ENCODE measurements around the gene BCR. TPM values are rescaled to one million over a fixed set of nuclear protein-coding genes. Genes with fewer than 3 reads are reported as not detected.

The BCR gene
- total RNA-seq, 1 donor from 2014 or later: 30.0 TPM

DNA sequence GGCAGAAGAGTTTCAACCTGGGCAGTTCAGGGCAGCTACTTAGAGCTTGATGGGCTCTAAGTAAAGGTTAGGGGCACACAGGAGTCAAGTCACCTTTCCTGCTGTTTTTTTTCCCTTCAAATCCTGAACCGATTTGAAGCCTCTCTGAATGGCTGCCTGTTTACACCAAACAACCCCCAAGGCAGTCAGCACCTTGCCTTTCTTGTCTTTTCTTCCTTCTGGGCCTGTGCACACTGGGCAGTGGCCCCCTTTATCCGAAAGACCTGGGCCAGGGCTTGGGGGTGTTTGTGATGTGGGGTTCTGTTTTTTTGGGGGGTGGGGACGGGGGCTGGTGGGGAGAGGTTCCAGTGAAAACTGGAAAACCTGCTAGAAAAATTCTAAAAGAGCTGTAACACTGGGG lies 42.8 kb upstream of the BCR start:
- peaks cover 4% of the 10 kb centered on the region for H3K27me3 Mint-ChIP-seq (ENCODE audit: low read depth)
- H3K4me1 Mint-ChIP-seq (ENCODE audit: low read depth): peaks cover 18% of the 10 kb centered on the region
- H3K9me3 Mint-ChIP-seq (ENCODE audit: low read depth): no peaks in the 10 kb centered on the region
- no peak overlapping the region for H3K4me3 Mint-ChIP-seq (ENCODE audit: unreplicated experiment)
- H3K36me3 Mint-ChIP-seq (ENCODE audit: low read depth): no peaks in the 10 kb centered on the region
- DNase-seq (ENCODE audit: low spot score): no peak
- TF ChIP-seq, protein P1, sequence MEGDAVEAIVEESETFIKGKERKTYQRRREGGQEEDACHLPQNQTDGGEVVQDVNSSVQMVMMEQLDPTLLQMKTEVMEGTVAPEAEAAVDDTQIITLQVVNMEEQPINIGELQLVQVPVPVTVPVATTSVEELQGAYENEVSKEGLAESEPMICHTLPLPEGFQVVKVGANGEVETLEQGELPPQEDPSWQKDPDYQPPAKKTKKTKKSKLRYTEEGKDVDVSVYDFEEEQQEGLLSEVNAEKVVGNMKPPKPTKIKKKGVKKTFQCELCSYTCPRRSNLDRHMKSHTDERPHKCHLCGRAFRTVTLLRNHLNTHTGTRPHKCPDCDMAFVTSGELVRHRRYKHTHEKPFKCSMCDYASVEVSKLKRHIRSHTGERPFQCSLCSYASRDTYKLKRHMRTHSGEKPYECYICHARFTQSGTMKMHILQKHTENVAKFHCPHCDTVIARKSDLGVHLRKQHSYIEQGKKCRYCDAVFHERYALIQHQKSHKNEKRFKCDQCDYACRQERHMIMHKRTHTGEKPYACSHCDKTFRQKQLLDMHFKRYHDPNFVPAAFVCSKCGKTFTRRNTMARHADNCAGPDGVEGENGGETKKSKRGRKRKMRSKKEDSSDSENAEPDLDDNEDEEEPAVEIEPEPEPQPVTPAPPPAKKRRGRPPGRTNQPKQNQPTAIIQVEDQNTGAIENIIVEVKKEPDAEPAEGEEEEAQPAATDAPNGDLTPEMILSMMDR (IDR thresholded peaks at IDR 0.05): no peak
- no peak overlapping the region for H3K27ac Mint-ChIP-seq (ENCODE audit: unreplicated experiment)

DNA sequence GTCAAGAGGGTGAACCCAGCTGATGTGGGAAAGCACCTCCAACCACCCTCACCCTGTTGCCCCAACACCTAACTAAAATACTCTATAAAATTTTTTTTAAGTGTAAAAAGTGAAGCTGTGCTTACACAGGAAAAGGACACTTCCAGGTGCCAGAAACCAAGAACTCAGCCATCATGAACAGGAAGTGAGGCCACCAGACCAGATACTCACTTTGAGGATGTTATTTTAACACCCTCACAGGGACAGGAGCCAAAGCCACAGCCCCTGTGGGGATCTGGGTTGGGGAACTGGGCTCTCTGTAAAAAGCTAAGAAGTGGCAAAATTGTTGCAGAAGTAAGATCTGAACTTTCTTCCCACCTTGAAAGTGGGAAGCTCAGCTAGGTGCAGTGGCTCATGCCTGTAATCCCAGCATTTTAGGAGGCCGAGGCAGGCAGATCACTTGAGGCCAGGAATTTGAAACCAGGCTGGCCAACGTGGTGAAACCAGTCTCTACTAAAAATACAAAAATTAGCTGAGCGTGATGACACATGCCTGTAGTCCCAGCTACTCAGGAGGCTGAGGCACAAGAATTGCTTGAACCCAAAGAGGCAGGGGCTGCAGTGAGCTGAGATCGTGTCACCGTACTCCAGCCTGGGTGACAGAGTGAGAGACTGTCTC lies 42.3 kb upstream of the BCR start:
- no peak for DNase-seq (ENCODE audit: low spot score)
- Mint-ChIP-seq H3K4me1 (ENCODE audit: low read depth) (peaks cover 21% of the 10 kb centered on the region), H3K4me3 (ENCODE audit: unreplicated experiment) (no peak overlapping the region), H3K9me3 (ENCODE audit: low read depth) (no peaks in the 10 kb centered on the region), H3K36me3 (ENCODE audit: low read depth) (no peaks in the 10 kb centered on the region), H3K27ac (ENCODE audit: unreplicated experiment) (peak overlapping the region; percentile 8), H3K27me3 (ENCODE audit: low read depth) (peaks cover 4% of the 10 kb centered on the region)
- TF ChIP-seq, protein P1 (IDR thresholded peaks at IDR 0.05): no peak

DNA sequence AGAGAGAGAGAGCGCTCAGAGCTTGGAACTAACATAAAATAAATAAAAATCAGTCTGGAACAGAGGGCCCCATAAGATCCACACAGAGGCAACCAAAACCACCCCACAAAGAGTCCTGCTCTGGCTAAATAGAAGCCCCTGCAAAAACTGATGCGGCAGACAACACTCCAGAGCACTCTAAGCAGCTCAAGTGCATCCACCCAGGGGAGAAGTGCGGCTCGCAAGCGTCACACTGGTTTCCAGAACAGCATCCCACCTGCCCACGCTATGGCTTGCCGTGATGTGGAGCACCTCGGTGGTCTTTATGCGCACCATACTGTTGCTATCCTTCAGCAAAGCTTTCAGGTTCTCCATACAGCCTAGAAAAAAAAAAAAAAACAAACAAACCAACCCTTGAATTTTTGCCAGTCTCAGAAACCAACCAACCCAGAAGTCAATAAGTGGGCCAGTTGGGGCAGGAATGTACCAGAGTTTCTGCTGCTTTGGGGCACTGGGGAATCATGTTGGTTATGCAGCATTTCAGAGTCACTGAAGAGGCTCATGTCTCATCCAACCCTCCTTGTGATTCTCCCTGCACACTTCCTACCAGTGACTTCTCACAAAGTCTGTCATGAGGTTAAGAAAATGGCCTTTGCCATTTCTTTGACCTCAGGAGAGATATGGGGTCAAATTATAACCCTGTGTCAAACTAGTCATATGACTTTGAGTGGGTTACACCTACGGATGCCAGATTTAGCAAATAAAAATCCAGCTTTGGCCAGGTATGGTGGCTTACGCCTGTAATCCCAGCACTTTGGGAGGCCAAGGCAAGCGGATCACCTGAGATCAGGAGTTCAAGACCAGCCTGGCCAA lies 41.5 kb upstream of the BCR start:
- Mint-ChIP-seq H3K9me3 (ENCODE audit: low read depth) (no peaks in the 10 kb centered on the region), H3K36me3 (ENCODE audit: low read depth) (no peaks in the 10 kb centered on the region), H3K27ac (ENCODE audit: unreplicated experiment) (no peak overlapping the region), H3K4me1 (ENCODE audit: low read depth) (peaks cover 21% of the 10 kb centered on the region), H3K4me3 (ENCODE audit: unreplicated experiment) (no peak overlapping the region), H3K27me3 (ENCODE audit: low read depth) (peaks cover 4% of the 10 kb centered on the region)
- TF ChIP-seq, protein P1 (IDR thresholded peaks at IDR 0.05): no peak
- DNase-seq (ENCODE audit: low spot score): no peak

DNA sequence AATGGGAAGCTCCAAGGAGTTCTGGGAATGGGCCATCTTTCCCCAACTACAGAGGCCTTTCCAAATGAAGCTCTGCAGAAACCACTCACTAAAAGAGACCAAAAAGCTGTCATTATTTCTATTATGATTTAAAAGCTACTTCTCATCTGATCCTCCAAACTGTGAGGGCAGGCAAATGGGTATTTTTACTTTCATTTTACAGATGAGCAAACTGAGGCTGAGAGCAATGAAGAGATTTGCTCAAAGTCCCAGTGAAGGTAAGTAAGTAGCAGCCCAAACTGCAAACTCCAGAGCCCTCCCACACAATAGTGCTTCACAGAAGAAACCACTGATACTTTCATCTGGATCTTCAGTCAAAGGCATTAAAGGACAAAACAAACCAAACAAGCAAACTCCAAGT lies 39.9 kb upstream of the BCR start:
- peaks cover 27% of the 10 kb centered on the region for H3K4me1 Mint-ChIP-seq (ENCODE audit: low read depth)
- H3K9me3 Mint-ChIP-seq (ENCODE audit: low read depth): no peaks in the 10 kb centered on the region
- H3K36me3 Mint-ChIP-seq (ENCODE audit: low read depth): no peaks in the 10 kb centered on the region
- TF ChIP-seq, protein P1 (IDR thresholded peaks at IDR 0.05): no peak
- no peak overlapping the region for H3K27ac Mint-ChIP-seq (ENCODE audit: unreplicated experiment)
- no peak for DNase-seq (ENCODE audit: low spot score)
- H3K4me3 Mint-ChIP-seq (ENCODE audit: unreplicated experiment): no peak overlapping the region
- peaks cover 2% of the 10 kb centered on the region for H3K27me3 Mint-ChIP-seq (ENCODE audit: low read depth)

DNA sequence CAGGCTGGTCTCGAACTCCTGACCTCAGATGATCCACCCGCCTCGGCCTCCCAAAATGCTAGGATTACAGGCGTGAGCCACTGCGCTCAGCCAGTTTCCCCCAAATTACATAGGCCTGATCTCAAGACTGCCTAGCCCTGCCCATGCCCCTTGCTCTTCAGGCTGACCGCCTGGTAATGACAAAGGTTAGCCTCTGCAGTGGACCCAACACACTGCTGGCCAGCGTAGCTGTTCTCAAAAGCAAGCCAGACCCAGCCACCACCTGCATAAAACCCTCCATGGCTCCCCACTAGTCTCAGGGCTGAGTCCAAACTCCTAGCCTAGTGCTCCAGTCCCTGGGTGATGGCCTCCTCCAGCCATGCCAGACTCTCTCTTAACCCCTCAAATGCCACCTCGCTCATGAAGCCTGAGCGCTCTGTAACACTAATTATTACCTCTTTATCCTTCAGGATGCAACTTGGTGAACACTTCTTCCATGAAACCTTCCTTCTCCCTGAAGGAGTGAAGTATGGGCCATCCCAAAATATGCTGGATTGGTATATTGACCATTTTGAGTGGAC lies 37.7 kb upstream of the BCR start:
- Mint-ChIP-seq H3K27me3 (ENCODE audit: low read depth) (peaks cover 2% of the 10 kb centered on the region), H3K4me3 (ENCODE audit: unreplicated experiment) (no peak overlapping the region), H3K36me3 (ENCODE audit: low read depth) (no peaks in the 10 kb centered on the region), H3K27ac (ENCODE audit: unreplicated experiment) (no peak overlapping the region), H3K9me3 (ENCODE audit: low read depth) (no peaks in the 10 kb centered on the region), H3K4me1 (ENCODE audit: low read depth) (peaks cover 36% of the 10 kb centered on the region)
- TF ChIP-seq, protein P1 (IDR thresholded peaks at IDR 0.05): no peak
- DNase-seq (ENCODE audit: low spot score): no peak
